Hepatocyte (in vitro differentiated cells): Measurements from ENCODE around the gene TPPP2. TPM values are rescaled to one million over a fixed set of nuclear protein-coding genes. Genes with fewer than 3 reads are reported as not detected.

Experiments
- DNase-seq: peaks from one replicate; pipeline ENCODE4 v3.0.0-alpha.2; 2016; ENCODE audit warnings: low spot score
- H2AFZ ChIP-seq: fragments of 200-600 bp; sonication (generic); 2 replicates; pipeline ENCODE4 v1.6.0; 2016; ENCODE audit warnings: antibody characterized with exemption, mild to moderate bottlenecking
- H3K27ac ChIP-seq: fragments of 200-600 bp; sonication (generic); 2 replicates; pipeline ENCODE4 v1.5.1; 2016; ENCODE audit warnings: mild to moderate bottlenecking
- H3K27me3 ChIP-seq: fragments of 200-600 bp; sonication (generic); 2 replicates; pipeline ENCODE4 v1.6.1; 2016
- H3K36me3 ChIP-seq: fragments of 200-600 bp; sonication (generic); replicated peaks from 2 replicates; pipeline ENCODE4 v1.5.1; 2016; ENCODE audit warnings: low read depth; ENCODE audit not compliant: insufficient read depth
- H3K4me1 ChIP-seq: fragments of 200-600 bp; sonication (generic); 2 replicates; pipeline ENCODE4 v1.5.1; 2016; ENCODE audit warnings: mild to moderate bottlenecking, moderate library complexity; ENCODE audit not compliant: insufficient read depth
- H3K4me2 ChIP-seq: fragments of 200-600 bp; sonication (generic); 2 replicates; pipeline ENCODE4 v1.6.0; 2016
- H3K4me3 ChIP-seq: fragments of 200-600 bp; sonication (generic); 2 replicates; pipeline ENCODE4 v1.5.1; 2016; ENCODE audit warnings: mild to moderate bottlenecking
- H3K79me2 ChIP-seq: fragments of 200-600 bp; sonication (generic); 2 replicates; pipeline ENCODE4 v1.6.0; 2017; ENCODE audit warnings: mild to moderate bottlenecking
- H3K9me2 ChIP-seq: fragments of 200-600 bp; sonication (generic); replicated peaks from 2 replicates; pipeline ENCODE4 v1.6.0; 2017; ENCODE audit warnings: mild to moderate bottlenecking; ENCODE audit not compliant: insufficient read depth
- H3K9me3 ChIP-seq: fragments of 200-600 bp; sonication (generic); 2 replicates; pipeline ENCODE4 v1.5.1; 2016; ENCODE audit warnings: low read depth, mild to moderate bottlenecking
- H4K20me1 ChIP-seq: fragments of 200-600 bp; sonication (generic); 2 replicates; pipeline ENCODE4 v1.6.0; 2016; ENCODE audit warnings: mild to moderate bottlenecking; ENCODE audit not compliant: insufficient read depth, poor library complexity, severe bottlenecking
- EZH2 ChIP-seq: fragments of 200-600 bp; sonication (generic); IDR thresholded peaks from 2 replicates; pipeline ENCODE4 v1.6.1; 2016; ENCODE audit warnings: antibody characterized with exemption, mild to moderate bottlenecking, borderline replicate concordance
- EZH2phosphoT487 ChIP-seq: fragments of 200-600 bp; sonication (generic); IDR thresholded peaks from one replicate; pipeline ENCODE4 v1.6.1; 2018; ENCODE audit warnings: antibody characterized with exemption, mild to moderate bottlenecking, low read depth, moderate library complexity; ENCODE audit not compliant: unreplicated experiment, severe bottlenecking
- whole genome bisulfite sequencing: methylation state at CpG from one replicate; pipeline ENCODE4 v1.1.6; 2016; ENCODE audit warnings: low lambda C conversion rate; ENCODE audit errors: missing lambda C conversion rate; 5-methylcytosine and 5-hydroxymethylcytosine counted together
- polyA plus RNA-seq: library from polyadenylated mRNA; unstranded; fragments of >200 nt; fragmentation: Nextera tagmentation; extraction: Ambion mirVana; gene quantifications from 2 replicates; pipeline ENCODE4 v1.2.1, GENCODE V29; 2016
- total RNA-seq: library from RNA; depleted of rRNA; stranded (reverse); fragments of >200 nt; gene quantifications from 2 replicates; pipeline ENCODE4 v1.2.3, GENCODE V29; 2014
- TF ChIP-seq, protein P1 (sequence below): fragments of 200-600 bp; sonication (generic); IDR thresholded peaks from 2 replicates; pipeline ENCODE4 v1.5.1; 2016; ENCODE audit warnings: antibody characterized with exemption, mild to moderate bottlenecking; ENCODE audit not compliant: poor library complexity

TPPP2 gene
- total and polyA plus RNA-seq, 2 experiments from 2014 or later: not detected

GRCh38 chr14:20998139-20998538, 31.9 kb upstream of the TPPP2 start:
- H4K20me1 ChIP-seq: no peaks in the 10 kb centered on the region
- H3K27me3 ChIP-seq: no peaks in the 10 kb centered on the region
- H3K36me3 ChIP-seq: peaks cover 14% of the 10 kb centered on the region
- no peak overlapping the region for H2AFZ ChIP-seq
- H3K9me2 ChIP-seq: no peaks in the 10 kb centered on the region
- TF ChIP-seq EZH2phosphoT487: no peak
- TF ChIP-seq EZH2: no peak
- TF ChIP-seq, protein P1, sequence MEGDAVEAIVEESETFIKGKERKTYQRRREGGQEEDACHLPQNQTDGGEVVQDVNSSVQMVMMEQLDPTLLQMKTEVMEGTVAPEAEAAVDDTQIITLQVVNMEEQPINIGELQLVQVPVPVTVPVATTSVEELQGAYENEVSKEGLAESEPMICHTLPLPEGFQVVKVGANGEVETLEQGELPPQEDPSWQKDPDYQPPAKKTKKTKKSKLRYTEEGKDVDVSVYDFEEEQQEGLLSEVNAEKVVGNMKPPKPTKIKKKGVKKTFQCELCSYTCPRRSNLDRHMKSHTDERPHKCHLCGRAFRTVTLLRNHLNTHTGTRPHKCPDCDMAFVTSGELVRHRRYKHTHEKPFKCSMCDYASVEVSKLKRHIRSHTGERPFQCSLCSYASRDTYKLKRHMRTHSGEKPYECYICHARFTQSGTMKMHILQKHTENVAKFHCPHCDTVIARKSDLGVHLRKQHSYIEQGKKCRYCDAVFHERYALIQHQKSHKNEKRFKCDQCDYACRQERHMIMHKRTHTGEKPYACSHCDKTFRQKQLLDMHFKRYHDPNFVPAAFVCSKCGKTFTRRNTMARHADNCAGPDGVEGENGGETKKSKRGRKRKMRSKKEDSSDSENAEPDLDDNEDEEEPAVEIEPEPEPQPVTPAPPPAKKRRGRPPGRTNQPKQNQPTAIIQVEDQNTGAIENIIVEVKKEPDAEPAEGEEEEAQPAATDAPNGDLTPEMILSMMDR: no peak
- H3K27ac ChIP-seq: peak overlapping the region; percentile 78
- WGBS: 33% methylated on average over 3 of the region's 3 CpGs
- H3K9me3 ChIP-seq: no peaks in the 10 kb centered on the region
- peak overlapping the region; percentile 48 for H3K4me2 ChIP-seq
- no peak for DNase-seq
- H3K79me2 ChIP-seq: peaks cover under 1% of the 10 kb centered on the region
- H3K4me3 ChIP-seq: no peak overlapping the region
- H3K4me1 ChIP-seq: peaks cover 27% of the 10 kb centered on the region

- H3K9me3 ChIP-seq: no peaks in the 10 kb centered on the region
- H3K4me3 ChIP-seq: no peak within 1 kb of the TSS
- DNase-seq: peak; percentile 67
- H2AFZ ChIP-seq: no peak within 1 kb of the TSS
- H4K20me1 ChIP-seq: no peaks in the 10 kb centered on the region
- TF ChIP-seq, protein P1: no peak
- TF ChIP-seq EZH2 (no peak), EZH2phosphoT487 (no peak)
- H3K27me3 ChIP-seq: no peaks in the 10 kb centered on the region
- H3K4me1 ChIP-seq: peaks cover 31% of the 10 kb centered on the region
- no peaks in the 10 kb centered on the region for H3K9me2 ChIP-seq
- no peaks in the 10 kb centered on the region for H3K79me2 ChIP-seq
- H3K4me2 ChIP-seq: peak within 1 kb of the TSS; percentile 48
- peaks cover 14% of the 10 kb centered on the region for H3K36me3 ChIP-seq
- peak within 1 kb of the TSS; percentile 78 for H3K27ac ChIP-seq
- 28% methylated on average over 6 of the region's 6 CpGs for WGBS
These were observed 31.2 kb upstream of the TPPP2 start, which contains the start of gene SLC39A2 for GRCh38 chr14:20998674-20999366. SLC39A2 (plus strand) TSS chr14:20999293; CDS start chr14:20999447, 154 bp downstream.

- no peaks in the 10 kb centered on the region for H3K27me3 ChIP-seq
- no peaks in the 10 kb centered on the region for H4K20me1 ChIP-seq
- 67% methylated on average over 4 of the region's 4 CpGs for WGBS
- peak overlapping the region; percentile 48 for H3K4me2 ChIP-seq
- TF ChIP-seq EZH2phosphoT487 (no peak), EZH2 (no peak)
- TF ChIP-seq, protein P1: no peak
- DNase-seq: no peak
- peaks cover 14% of the 10 kb centered on the region for H3K36me3 ChIP-seq
- peaks cover 31% of the 10 kb centered on the region for H3K4me1 ChIP-seq
- no peaks in the 10 kb centered on the region for H3K79me2 ChIP-seq
- no peaks in the 10 kb centered on the region for H3K9me3 ChIP-seq
- peak overlapping the region; percentile 6 for H3K27ac ChIP-seq
- no peak overlapping the region for H2AFZ ChIP-seq
- no peak overlapping the region for H3K4me3 ChIP-seq
- H3K9me2 ChIP-seq: no peaks in the 10 kb centered on the region
These were observed 30.4 kb upstream of the TPPP2 start for GRCh38 chr14:20999591-20999990.
